ENCODE data around the gene SLC12A6. TPM values are rescaled to one million over a fixed set of nuclear protein-coding genes. Genes with fewer than 3 reads are reported as not detected.
"Not testable (repeated sequence)": the region's sequence is repeated elsewhere in the genome, so short reads cannot be mapped to it uniquely, and the experiment has no call there.

The SLC12A6 gene
- total RNA-seq, 1 experiment from 2014 or later: 8.9 TPM

DNA sequence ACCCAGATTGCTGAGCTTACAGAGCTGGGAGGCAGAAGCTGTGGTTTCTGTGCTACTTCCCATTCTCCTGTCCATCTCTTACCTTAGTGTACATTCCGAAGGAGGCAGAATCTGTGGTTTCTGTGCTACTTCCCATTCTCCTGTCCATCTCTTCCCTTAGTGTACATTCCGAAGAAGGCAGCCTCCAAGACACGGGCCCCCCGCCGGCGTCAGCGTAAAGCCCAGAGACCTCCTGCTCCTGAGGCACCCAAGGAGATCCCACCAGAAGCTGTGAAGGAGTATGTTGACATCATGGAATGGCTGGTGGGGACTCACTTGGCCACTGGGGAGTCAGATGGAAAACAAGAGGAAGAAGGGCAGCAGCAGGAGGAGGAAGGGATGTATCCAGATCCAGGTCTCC, 16.7 kb upstream of the SLC12A6 start:
- TF ChIP-seq CTCF (IDR thresholded peaks at IDR 0.05; ENCODE audit: insufficient read depth in 1 of 2, low read depth in 1 of 2, low read length in 1 of 2, severe bottlenecking in 1 of 2, unreplicated experiment in 1 of 2): no peak
- no peaks in the 10 kb centered on the region for H3K27me3 Mint-ChIP-seq (ENCODE audit: insufficient read depth, unreplicated experiment)
- no peak overlapping the region for H3K4me3 Mint-ChIP-seq (ENCODE audit: unreplicated experiment)
- intact Hi-C loops (cut with micrococcal nuclease; ENCODE audit: unreplicated experiment): no loop called here
- DNase-seq: no peak
- 0 out of 2 replicates have a peak, but pooled peaks cover 2% of the 10 kb centered on the region for H3K36me3 ChIP-seq (ENCODE audit: control insufficient read depth, insufficient read depth, low read length)
- H3K27me3 ChIP-seq (replicated peaks; ENCODE audit: control insufficient read depth, insufficient read depth, low read length): no peaks in the 10 kb centered on the region
- H3K36me3 Mint-ChIP-seq (ENCODE audit: insufficient read depth, unreplicated experiment): peaks cover 6% of the 10 kb centered on the region
- peaks cover 6% of the 10 kb centered on the region for H3K4me1 Mint-ChIP-seq (ENCODE audit: low read depth, unreplicated experiment)
- no peak overlapping the region for H3K4me3 ChIP-seq (ENCODE audit: low read depth, low read length)
- no peak overlapping the region for H3K27ac Mint-ChIP-seq (ENCODE audit: unreplicated experiment)
- H3K4me1 ChIP-seq: no peaks in the 10 kb centered on the region
- CTCF ChIA-PET: no interaction called here
- no TSS peak for BruUV-seq (replicated peaks)
- POLR2A ChIA-PET: no interaction called here
- H3K9me3 Mint-ChIP-seq (ENCODE audit: unreplicated experiment): no peaks in the 10 kb centered on the region
- no peaks in the 10 kb centered on the region for H3K9me3 ChIP-seq

DNA sequence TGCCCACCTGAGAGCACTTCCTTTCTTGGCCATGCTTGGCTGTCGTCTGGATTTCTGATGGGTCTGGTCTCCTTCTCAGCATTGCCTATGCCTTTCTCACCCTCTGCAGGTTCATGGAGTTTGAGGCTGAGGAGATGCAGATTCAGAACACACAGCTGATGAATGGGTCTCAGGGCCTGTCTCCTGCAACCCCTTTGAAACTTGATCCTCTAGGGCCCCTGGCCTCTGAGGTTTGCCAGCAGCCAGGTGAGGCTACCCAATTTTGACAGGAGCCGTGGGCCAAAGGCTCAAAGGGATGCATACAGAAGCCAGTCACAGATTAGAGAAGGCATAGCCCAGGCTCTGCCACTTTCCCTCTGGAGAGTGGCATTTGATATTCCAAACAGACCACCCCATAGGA, 16.0 kb upstream of the SLC12A6 start:
- POLR2A ChIA-PET: no interaction called here
- BruUV-seq (replicated peaks): no TSS peak
- H3K4me3 Mint-ChIP-seq (ENCODE audit: unreplicated experiment): no peak overlapping the region
- DNase-seq: no peak
- intact Hi-C loops (cut with micrococcal nuclease; ENCODE audit: unreplicated experiment): no loop called here
- Histone ChIP-seq H3K9me3 (no peaks in the 10 kb centered on the region), H3K4me3 (ENCODE audit: low read depth, low read length) (no peak overlapping the region), H3K4me1 (no peaks in the 10 kb centered on the region), H3K36me3 (ENCODE audit: control insufficient read depth, insufficient read depth, low read length) (0 out of 2 replicates have a peak, but pooled peaks cover 2% of the 10 kb centered on the region), H3K27me3 (replicated peaks; ENCODE audit: control insufficient read depth, insufficient read depth, low read length) (no peaks in the 10 kb centered on the region)
- peaks cover 5% of the 10 kb centered on the region for H3K4me1 Mint-ChIP-seq (ENCODE audit: low read depth, unreplicated experiment)
- no peak for TF ChIP-seq CTCF (IDR thresholded peaks at IDR 0.05; ENCODE audit: insufficient read depth in 1 of 2, low read depth in 1 of 2, low read length in 1 of 2, severe bottlenecking in 1 of 2, unreplicated experiment in 1 of 2)
- H3K27me3 Mint-ChIP-seq (ENCODE audit: insufficient read depth, unreplicated experiment): no peaks in the 10 kb centered on the region
- H3K9me3 Mint-ChIP-seq (ENCODE audit: unreplicated experiment): no peaks in the 10 kb centered on the region
- CTCF ChIA-PET: no interaction called here
- H3K36me3 Mint-ChIP-seq (ENCODE audit: insufficient read depth, unreplicated experiment): peaks cover 5% of the 10 kb centered on the region
- H3K27ac Mint-ChIP-seq (ENCODE audit: unreplicated experiment): no peak overlapping the region

GRCh38 chr15:34352996-34353395, 15.4 kb upstream of the SLC12A6 start:
- H3K27ac Mint-ChIP-seq (ENCODE audit: unreplicated experiment); H3K9me3 Mint-ChIP-seq (ENCODE audit: unreplicated experiment); H3K36me3 ChIP-seq (ENCODE audit: control insufficient read depth, insufficient read depth, low read length); H3K4me3 Mint-ChIP-seq (ENCODE audit: unreplicated experiment); H3K4me3 ChIP-seq (ENCODE audit: low read depth, low read length); H3K36me3 Mint-ChIP-seq (ENCODE audit: insufficient read depth, unreplicated experiment); intact Hi-C loops (cut with micrococcal nuclease; ENCODE audit: unreplicated experiment); H3K9me3 ChIP-seq; H3K4me1 Mint-ChIP-seq (ENCODE audit: low read depth, unreplicated experiment); H3K27me3 ChIP-seq (replicated peaks; ENCODE audit: control insufficient read depth, insufficient read depth, low read length); POLR2A ChIA-PET; H3K4me1 ChIP-seq; BruUV-seq (replicated peaks); H3K27me3 Mint-ChIP-seq (ENCODE audit: insufficient read depth, unreplicated experiment); DNase-seq: not testable (repeated sequence)
- CTCF ChIA-PET: interaction anchor here (0.6 kb wide), 1 partner anchor 13 kb away, joined by 3 read pairs; no protein-coding TSS in a partner anchor

DNA sequence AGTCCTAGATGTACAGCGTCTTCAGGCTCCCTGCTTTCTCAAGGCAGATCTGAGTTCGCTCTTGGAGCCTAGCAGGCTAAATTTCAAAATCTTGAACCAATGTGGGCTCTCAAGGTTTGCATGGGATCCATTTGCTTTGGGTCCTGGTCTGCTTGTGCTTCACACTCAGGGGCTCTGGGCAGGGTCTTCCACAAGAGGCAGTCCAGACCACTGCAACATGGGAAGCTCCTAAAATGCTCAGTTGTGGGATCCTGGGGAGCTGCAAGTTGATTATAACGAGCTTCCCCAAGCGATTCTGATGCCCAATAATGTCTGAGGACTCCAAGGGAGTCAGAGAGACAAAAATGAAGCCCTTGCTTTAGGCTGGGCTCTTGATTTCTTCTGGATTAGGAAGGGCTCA, 12.2 kb upstream of the SLC12A6 start:
- POLR2A ChIA-PET: no interaction called here
- CTCF ChIA-PET: no interaction called here
- Mint-ChIP-seq H3K4me1 (ENCODE audit: low read depth, unreplicated experiment) (no peaks in the 10 kb centered on the region), H3K27ac (ENCODE audit: unreplicated experiment) (no peak overlapping the region), H3K27me3 (ENCODE audit: insufficient read depth, unreplicated experiment) (no peaks in the 10 kb centered on the region), H3K36me3 (ENCODE audit: insufficient read depth, unreplicated experiment) (no peaks in the 10 kb centered on the region), H3K9me3 (ENCODE audit: unreplicated experiment) (no peaks in the 10 kb centered on the region), H3K4me3 (ENCODE audit: unreplicated experiment) (no peak overlapping the region)
- Histone ChIP-seq H3K36me3 (ENCODE audit: control insufficient read depth, insufficient read depth, low read length) (no peaks in the 10 kb centered on the region), H3K9me3 (no peaks in the 10 kb centered on the region), H3K4me1 (no peaks in the 10 kb centered on the region), H3K4me3 (ENCODE audit: low read depth, low read length) (no peak overlapping the region), H3K27me3 (replicated peaks; ENCODE audit: control insufficient read depth, insufficient read depth, low read length) (no peaks in the 10 kb centered on the region)
- DNase-seq: no peak
- TF ChIP-seq CTCF (IDR thresholded peaks at IDR 0.05; ENCODE audit: insufficient read depth in 1 of 2, low read depth in 1 of 2, low read length in 1 of 2, severe bottlenecking in 1 of 2, unreplicated experiment in 1 of 2): no peak
- intact Hi-C loops (cut with micrococcal nuclease; ENCODE audit: unreplicated experiment): no loop called here
- no TSS peak for BruUV-seq (replicated peaks)

Measured in Caco-2 (cell line).